Measurements from ENCODE around the gene LRAT. TPM values are rescaled to one million over a fixed set of nuclear protein-coding genes. Genes with fewer than 3 reads are reported as not detected.
"Not testable (repeated sequence)": the region's sequence is repeated elsewhere in the genome, so short reads cannot be mapped to it uniquely, and the experiment has no call there.

The LRAT gene
- total RNA-seq, 1 experiment from 2014 or later = 20.4 TPM

DNA sequence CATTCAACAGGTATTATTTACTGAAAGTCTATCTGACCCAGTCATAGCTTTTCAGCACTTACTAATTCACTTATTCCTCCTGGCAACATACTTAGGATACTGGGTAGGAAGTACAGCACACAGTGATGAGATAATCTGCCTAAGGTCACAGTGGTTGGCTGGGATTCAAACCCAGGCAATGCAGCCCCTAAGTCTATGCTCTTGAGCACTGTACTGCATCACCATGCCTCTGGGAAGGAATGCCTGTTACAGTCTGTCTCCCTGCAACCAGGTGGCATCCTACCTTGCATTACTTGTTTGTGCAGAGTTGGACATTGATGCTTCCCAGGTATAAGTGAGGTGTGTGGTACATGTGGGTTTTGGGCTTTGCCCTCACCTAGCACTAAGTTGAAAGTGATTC, 21.5 kb upstream of the LRAT start:
- no peak overlapping the region for H3K27ac Mint-ChIP-seq

DNA sequence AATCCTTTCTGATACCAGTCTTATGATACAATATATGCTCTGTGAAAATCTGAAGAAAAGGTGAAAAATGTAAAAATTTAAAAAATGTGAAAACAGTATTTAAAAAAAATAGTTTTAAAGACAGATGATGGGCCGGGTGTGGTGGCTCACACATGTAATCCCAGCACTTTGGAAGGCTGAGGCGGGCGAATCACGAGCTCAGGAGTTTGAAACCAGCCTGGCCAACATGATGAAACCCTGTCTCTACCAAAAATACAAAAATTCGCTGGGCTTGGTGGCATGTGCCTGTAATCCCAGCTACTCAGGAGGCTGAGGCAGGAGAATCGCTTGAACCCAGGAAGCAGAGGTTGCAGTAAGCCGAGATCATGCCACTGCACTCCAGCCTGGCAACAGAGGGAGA, 20.2 kb upstream of the LRAT start:
- not testable (repeated sequence) for DNase-seq

More for the DNA sequence above, 21.5 kb upstream of the LRAT start:
- Histone ChIP-seq H3K14ac (ENCODE audit: insufficient read depth, low read length) (no peak overlapping the region), H4K8ac (replicated peaks; ENCODE audit: insufficient read length, low read depth, low read length) (no peak overlapping the region), H4K5ac (ENCODE audit: insufficient read length, low read depth, low read length) (no peak overlapping the region), H3K18ac (ENCODE audit: insufficient read length, low read depth, low read length) (no peak overlapping the region), H4K20me1 (ENCODE audit: control insufficient read depth, insufficient read depth, insufficient read length) (no peaks in the 10 kb centered on the region), H2BK15ac (ENCODE audit: low read depth, low read length) (no peak overlapping the region), H3K27ac (ENCODE audit: insufficient read length, low read depth, low read length) (no peak overlapping the region), H3K27me3 (ENCODE audit: insufficient read depth, low read length) (no peaks in the 10 kb centered on the region), H4K91ac (ENCODE audit: insufficient read length, low read depth, low read length) (no peak overlapping the region), H3K56ac (ENCODE audit: insufficient read length, low read depth, low read length) (no peak overlapping the region), H3K4me2 (ENCODE audit: insufficient read depth, insufficient read length, low read length) (no peak overlapping the region), H3K79me2 (ENCODE audit: insufficient read depth, low read length) (no peaks in the 10 kb centered on the region), H2BK120ac (ENCODE audit: low read depth, low read length, poor library complexity, severe bottlenecking) (no peak overlapping the region), H3K9me3 (ENCODE audit: control insufficient read depth, low read depth, low read length) (no peaks in the 10 kb centered on the region), H3T11ph (ENCODE audit: low read length) (no peak overlapping the region), H3K23ac (ENCODE audit: insufficient read length, low read depth, low read length) (no peak overlapping the region), H3K23me2 (ENCODE audit: insufficient read length, low read depth, low read length, poor library complexity, severe bottlenecking) (no peaks in the 10 kb centered on the region), H3K9ac (ENCODE audit: extremely low read depth, insufficient read length, low read length) (no peak overlapping the region), H3K4me1 (ENCODE audit: insufficient read depth, low read length) (peaks cover 3% of the 10 kb centered on the region; the same call in 1 of the 2 replicates), H2BK20ac (ENCODE audit: low read depth, low read length, poor library complexity, severe bottlenecking) (no peak overlapping the region), H3K4ac (ENCODE audit: low read depth, low read length) (no peak overlapping the region), H2BK12ac (ENCODE audit: insufficient read length, low read depth, low read length) (no peak overlapping the region), H2AK5ac (ENCODE audit: insufficient read length, low read length) (no peak overlapping the region), H2BK5ac (ENCODE audit: insufficient read length, low read length) (no peak overlapping the region), H3K79me1 (ENCODE audit: insufficient read depth, low read depth, low read length, poor library complexity, severe bottlenecking) (no peaks in the 10 kb centered on the region), H2AFZ (ENCODE audit: low read length) (no peak overlapping the region)
- H3K36me3 Mint-ChIP-seq (ENCODE audit: insufficient read depth in 1 of 3, low read depth in 3 of 3) = no peaks in the 10 kb centered on the region
- no peaks in the 10 kb centered on the region for H3K9me3 Mint-ChIP-seq
- H3K27me3 Mint-ChIP-seq (ENCODE audit: low read depth) = peaks cover 6% of the 10 kb centered on the region
- H3K4me1 Mint-ChIP-seq = peaks cover 29 to 33% of the 10 kb centered on the region in 2 experiments
- no peak for DNase-seq
- TF ChIP-seq, protein P1, sequence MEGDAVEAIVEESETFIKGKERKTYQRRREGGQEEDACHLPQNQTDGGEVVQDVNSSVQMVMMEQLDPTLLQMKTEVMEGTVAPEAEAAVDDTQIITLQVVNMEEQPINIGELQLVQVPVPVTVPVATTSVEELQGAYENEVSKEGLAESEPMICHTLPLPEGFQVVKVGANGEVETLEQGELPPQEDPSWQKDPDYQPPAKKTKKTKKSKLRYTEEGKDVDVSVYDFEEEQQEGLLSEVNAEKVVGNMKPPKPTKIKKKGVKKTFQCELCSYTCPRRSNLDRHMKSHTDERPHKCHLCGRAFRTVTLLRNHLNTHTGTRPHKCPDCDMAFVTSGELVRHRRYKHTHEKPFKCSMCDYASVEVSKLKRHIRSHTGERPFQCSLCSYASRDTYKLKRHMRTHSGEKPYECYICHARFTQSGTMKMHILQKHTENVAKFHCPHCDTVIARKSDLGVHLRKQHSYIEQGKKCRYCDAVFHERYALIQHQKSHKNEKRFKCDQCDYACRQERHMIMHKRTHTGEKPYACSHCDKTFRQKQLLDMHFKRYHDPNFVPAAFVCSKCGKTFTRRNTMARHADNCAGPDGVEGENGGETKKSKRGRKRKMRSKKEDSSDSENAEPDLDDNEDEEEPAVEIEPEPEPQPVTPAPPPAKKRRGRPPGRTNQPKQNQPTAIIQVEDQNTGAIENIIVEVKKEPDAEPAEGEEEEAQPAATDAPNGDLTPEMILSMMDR (conservative IDR thresholded peaks at IDR 0.05) = no peak
- H3K4me3 Mint-ChIP-seq = no peak overlapping the region

More for the DNA sequence above, 20.2 kb upstream of the LRAT start:
- H2BK120ac ChIP-seq (ENCODE audit: low read depth, low read length, poor library complexity, severe bottlenecking); H3K4ac ChIP-seq (ENCODE audit: low read depth, low read length); H3K79me2 ChIP-seq (ENCODE audit: insufficient read depth, low read length); H3K23ac ChIP-seq (ENCODE audit: insufficient read length, low read depth, low read length); H4K5ac ChIP-seq (ENCODE audit: insufficient read length, low read depth, low read length); H3K36me3 Mint-ChIP-seq (ENCODE audit: insufficient read depth in 1 of 3, low read depth in 3 of 3); H3K23me2 ChIP-seq (ENCODE audit: insufficient read length, low read depth, low read length, poor library complexity, severe bottlenecking); H2BK20ac ChIP-seq (ENCODE audit: low read depth, low read length, poor library complexity, severe bottlenecking); H3K4me3 Mint-ChIP-seq; H3K9me3 Mint-ChIP-seq; H3K56ac ChIP-seq (ENCODE audit: insufficient read length, low read depth, low read length); H3K14ac ChIP-seq (ENCODE audit: insufficient read depth, low read length); H4K20me1 ChIP-seq (ENCODE audit: control insufficient read depth, insufficient read depth, insufficient read length); H2BK15ac ChIP-seq (ENCODE audit: low read depth, low read length); H3K9me3 ChIP-seq (ENCODE audit: control insufficient read depth, low read depth, low read length); H3K4me1 ChIP-seq (ENCODE audit: insufficient read depth, low read length); H2AK5ac ChIP-seq (ENCODE audit: insufficient read length, low read length); H3K18ac ChIP-seq (ENCODE audit: insufficient read length, low read depth, low read length); H3K27me3 Mint-ChIP-seq (ENCODE audit: low read depth); H3K4me2 ChIP-seq (ENCODE audit: insufficient read depth, insufficient read length, low read length); H2BK5ac ChIP-seq (ENCODE audit: insufficient read length, low read length); H3K27me3 ChIP-seq (ENCODE audit: insufficient read depth, low read length); H3K27ac ChIP-seq (ENCODE audit: insufficient read length, low read depth, low read length); H3K79me1 ChIP-seq (ENCODE audit: insufficient read depth, low read depth, low read length, poor library complexity, severe bottlenecking); H3K27ac Mint-ChIP-seq; H3K9ac ChIP-seq (ENCODE audit: extremely low read depth, insufficient read length, low read length); H4K91ac ChIP-seq (ENCODE audit: insufficient read length, low read depth, low read length); H3T11ph ChIP-seq (ENCODE audit: low read length); H2BK12ac ChIP-seq (ENCODE audit: insufficient read length, low read depth, low read length); H4K8ac ChIP-seq (replicated peaks; ENCODE audit: insufficient read length, low read depth, low read length); H2AFZ ChIP-seq (ENCODE audit: low read length): not testable (repeated sequence)
- no CpG with 5 or more reads among the region's 7 CpGs for WGBS (ENCODE audit: extremely low coverage, insufficient read length, low lambda C conversion rate)
- peaks cover 20 to 24% of the 10 kb centered on the region in 2 experiments for H3K4me1 Mint-ChIP-seq
